Keratinocyte (primary cell): ENCODE measurements around the gene TLR8. TPM values are rescaled to one million over a fixed set of nuclear protein-coding genes. Genes with fewer than 3 reads are reported as not detected.

ENCODE experiments used
- DNase-seq: peaks from one replicate; pipeline ENCODE4 v3.0.0-alpha.2; 2011; ENCODE audit warnings: low read depth, missing footprints, low spot score
- FAIRE-seq: peaks from 2 replicates; lab custom pipeline; 2011; peaks lifted over from hg19 to GRCh38; lab: Jason Lieb, UNC
- H2AFZ ChIP-seq: 2 replicates; pipeline ENCODE4 v1.6.0; 2012; ENCODE audit warnings: low read length, control low read depth, inconsistent platforms; ENCODE audit not compliant: control insufficient read depth
- H3K27ac ChIP-seq: 2 replicates; pipeline ENCODE4 v1.5.1; 2011; ENCODE audit warnings: low read length; ENCODE audit not compliant: control insufficient read depth, insufficient read depth
- H3K27me3 ChIP-seq: 3 replicates; pipeline ENCODE4 v1.6.0; 2011; ENCODE audit warnings: low read length; ENCODE audit not compliant: control insufficient read depth, insufficient read depth; ENCODE audit errors: extremely low read depth
- H3K36me3 ChIP-seq, 2 experiments: 2 replicates in 1 of 2; 3 replicates in 1 of 2; pipeline ENCODE4 v1.5.1; 2011; ENCODE audit warnings: low read length in 2 of 2, mild to moderate bottlenecking in 1 of 2; ENCODE audit not compliant: control insufficient read depth in 2 of 2, insufficient read depth in 2 of 2; ENCODE audit errors: extremely low read depth in 1 of 2
- H3K4me1 ChIP-seq: 3 replicates; pipeline ENCODE4 v1.5.1; 2011; ENCODE audit warnings: low read length; ENCODE audit not compliant: control insufficient read depth, insufficient read depth; ENCODE audit errors: extremely low read depth
- H3K4me2 ChIP-seq: 3 replicates; pipeline ENCODE4 v1.6.0; 2011; ENCODE audit warnings: low read depth, low read length; ENCODE audit not compliant: control insufficient read depth, insufficient read depth; ENCODE audit errors: extremely low read depth
- H3K4me3 ChIP-seq, 3 experiments: fragments of 200-600 bp in 1 of 3; sonication (generic) in 1 of 3; 2 replicates in 2 of 3; 3 replicates in 1 of 3; pipeline ENCODE4 v1.5.1; 2011 to 2016; ENCODE audit warnings: low read length in 3 of 3, mild to moderate bottlenecking in 3 of 3, control low read depth in 2 of 3, inconsistent platforms in 1 of 3, low read depth in 1 of 3, mixed read lengths in 1 of 3, mixed run types in 1 of 3, moderate library complexity in 1 of 3; ENCODE audit not compliant: control insufficient read depth in 2 of 3, insufficient read depth in 2 of 3; ENCODE audit errors: extremely low read depth in 1 of 3
- H3K79me2 ChIP-seq: 2 replicates; pipeline ENCODE4 v1.6.0; 2012; ENCODE audit warnings: low read length; ENCODE audit not compliant: control insufficient read depth, insufficient read depth
- H3K9ac ChIP-seq: 3 replicates; pipeline ENCODE4 v1.6.0; 2011; ENCODE audit warnings: low read length; ENCODE audit not compliant: control insufficient read depth, insufficient read depth; ENCODE audit errors: extremely low read depth
- H3K9me1 ChIP-seq: 3 replicates; pipeline ENCODE4 v1.6.0; 2011; ENCODE audit warnings: low read length; ENCODE audit not compliant: control insufficient read depth, insufficient read depth; ENCODE audit errors: extremely low read depth
- H3K9me3 ChIP-seq: 2 replicates; pipeline ENCODE4 v1.5.1; 2012; ENCODE audit warnings: low read depth, low read length; ENCODE audit not compliant: control insufficient read depth
- H4K20me1 ChIP-seq: 3 replicates; pipeline ENCODE4 v1.6.0; 2011; ENCODE audit warnings: low read length; ENCODE audit not compliant: control insufficient read depth, insufficient read depth; ENCODE audit errors: extremely low read depth
- EZH2 ChIP-seq: IDR thresholded peaks from one replicate; pipeline ENCODE4 v1.6.1; 2012; ENCODE audit warnings: inconsistent platforms, mild to moderate bottlenecking, low read length, moderate library complexity
- dilution Hi-C: fragments of 300-500 bp; cut with MboI; formaldehyde crosslinking; loops from one replicate; pipeline ENCODE4 v1.7.0; 2020; ENCODE audit warnings: low sequenced_read_pairs; ENCODE audit not compliant: extremely low pct_ligation_motif_present
- polyA plus RNA-seq, 5 experiments: library from polyadenylated mRNA; depleted of rRNA in 3 of 5; stranded (reverse) in 3 of 5; stranded (forward) in 1 of 5; unstranded in 1 of 5; fragments of >200 nt; gene quantifications; 1 replicate in 1 of 5; 2 replicates in 3 of 5; 3 replicates in 1 of 5; pipeline versions ENCODE4 v1.2.1 to v1.2.3, GENCODE V29; 2011 to 2012; ENCODE audit warnings: missing spikeins in 2 of 5, low read depth in 1 of 5, low replicate concordance in 1 of 5
- TF ChIP-seq, protein P1 (sequence below), 3 experiments: IDR thresholded peaks in 1 of 3; conservative IDR thresholded peaks in 1 of 3; optimal IDR thresholded peaks in 1 of 3; 2 replicates in 2 of 3; 3 replicates in 1 of 3; pipeline versions ENCODE3 to v1.5.1; 2011; ENCODE audit warnings: low read length in 3 of 3, mild to moderate bottlenecking in 3 of 3, moderate library complexity in 2 of 3, control low read depth in 1 of 3, inconsistent platforms in 1 of 3; ENCODE audit not compliant: insufficient read depth in 2 of 3; ENCODE audit errors: extremely low read depth in 1 of 3

TLR8 gene
- polyA plus RNA-seq, 1 donor (not counting 4 experiments of a cell fraction or from before 2014, with no cell fraction given): not detected

DNA sequence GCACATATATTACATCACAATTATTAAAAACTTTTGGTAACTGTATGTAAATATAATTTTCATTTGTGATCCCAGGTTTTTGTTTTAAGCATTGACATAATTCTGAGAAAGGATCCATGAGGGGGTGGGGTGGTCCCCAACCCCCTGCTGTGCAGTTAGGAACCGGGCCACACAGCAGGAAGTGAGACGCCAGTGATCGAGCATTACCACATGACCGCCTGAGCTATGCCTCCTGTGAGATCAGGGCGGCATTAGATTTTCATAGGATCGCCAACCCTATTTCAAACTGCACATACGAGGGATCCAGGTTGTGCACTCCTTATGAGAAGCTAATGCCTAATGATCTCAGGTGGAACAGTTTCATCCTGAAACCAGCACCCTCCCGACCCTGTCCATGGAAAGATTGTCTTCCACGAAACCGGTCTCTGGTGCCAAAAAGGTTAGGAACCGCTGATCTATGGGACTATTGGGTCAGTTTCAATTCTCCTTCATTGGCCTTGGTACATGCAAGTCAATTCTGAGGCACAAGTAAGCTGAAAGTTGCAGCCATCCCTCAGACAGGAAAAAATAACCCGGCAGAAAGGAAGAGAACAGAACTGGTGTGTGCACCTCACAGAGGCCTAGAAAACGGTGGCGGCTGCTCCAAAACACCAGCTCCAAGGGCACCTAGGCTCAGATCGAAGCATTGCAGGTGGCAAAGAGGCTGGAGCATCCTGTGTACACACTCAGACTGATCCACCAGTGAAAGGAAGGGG is 61.5 kb downstream of the TLR8 start:
- Histone ChIP-seq H3K4me2 (no peak overlapping the region), H2AFZ (no peak overlapping the region), H3K9ac (no peak overlapping the region), H3K4me1 (no peaks in the 10 kb centered on the region), H3K36me3 (no peaks in the 10 kb centered on the region), H3K9me3 (no peaks in the 10 kb centered on the region), H4K20me1 (no peaks in the 10 kb centered on the region), H3K9me1 (no peaks in the 10 kb centered on the region), H3K27ac (no peak overlapping the region), H3K79me2 (no peaks in the 10 kb centered on the region), H3K4me3 (no peak overlapping the region), H3K27me3 (no peaks in the 10 kb centered on the region)
- FAIRE-seq (no peak), DNase-seq (no peak)
- dilution Hi-C loops: no loop called here
- TF ChIP-seq, protein P1, sequence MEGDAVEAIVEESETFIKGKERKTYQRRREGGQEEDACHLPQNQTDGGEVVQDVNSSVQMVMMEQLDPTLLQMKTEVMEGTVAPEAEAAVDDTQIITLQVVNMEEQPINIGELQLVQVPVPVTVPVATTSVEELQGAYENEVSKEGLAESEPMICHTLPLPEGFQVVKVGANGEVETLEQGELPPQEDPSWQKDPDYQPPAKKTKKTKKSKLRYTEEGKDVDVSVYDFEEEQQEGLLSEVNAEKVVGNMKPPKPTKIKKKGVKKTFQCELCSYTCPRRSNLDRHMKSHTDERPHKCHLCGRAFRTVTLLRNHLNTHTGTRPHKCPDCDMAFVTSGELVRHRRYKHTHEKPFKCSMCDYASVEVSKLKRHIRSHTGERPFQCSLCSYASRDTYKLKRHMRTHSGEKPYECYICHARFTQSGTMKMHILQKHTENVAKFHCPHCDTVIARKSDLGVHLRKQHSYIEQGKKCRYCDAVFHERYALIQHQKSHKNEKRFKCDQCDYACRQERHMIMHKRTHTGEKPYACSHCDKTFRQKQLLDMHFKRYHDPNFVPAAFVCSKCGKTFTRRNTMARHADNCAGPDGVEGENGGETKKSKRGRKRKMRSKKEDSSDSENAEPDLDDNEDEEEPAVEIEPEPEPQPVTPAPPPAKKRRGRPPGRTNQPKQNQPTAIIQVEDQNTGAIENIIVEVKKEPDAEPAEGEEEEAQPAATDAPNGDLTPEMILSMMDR (optimal IDR thresholded peaks at IDR 0.05 in 1 of 3, IDR thresholded peaks at IDR 0.05 in 1 of 3, conservative IDR thresholded peaks at IDR 0.05 in 1 of 3; ENCODE audit: extremely low read depth in 1 of 3, insufficient read depth in 2 of 3, low read length in 3 of 3): no peak
- no peak for TF ChIP-seq EZH2

GRCh38 chrX:12970691-12971202 is 64.3 kb downstream of the TLR8 start:
- dilution Hi-C loops: no loop called here
- H3K27ac ChIP-seq: no peak overlapping the region
- H3K9ac ChIP-seq: no peak overlapping the region

More at GRCh38 chrX:12970691-12971202, 64.3 kb downstream of the TLR8 start:
- TF ChIP-seq, protein P1 (optimal IDR thresholded peaks at IDR 0.05 in 1 of 3, IDR thresholded peaks at IDR 0.05 in 1 of 3, conservative IDR thresholded peaks at IDR 0.05 in 1 of 3; ENCODE audit: extremely low read depth in 1 of 3, insufficient read depth in 2 of 3, low read length in 3 of 3): peak in 2 of 3 experiments; percentile 15 to 22
- no peak for TF ChIP-seq EZH2
- H3K36me3 ChIP-seq: no peaks in the 10 kb centered on the region
- DNase-seq (no peak), FAIRE-seq (no peak)
- H3K27me3 ChIP-seq: no peaks in the 10 kb centered on the region
- no peaks in the 10 kb centered on the region for H4K20me1 ChIP-seq
- no peak overlapping the region for H3K4me3 ChIP-seq
- no peak overlapping the region for H3K4me2 ChIP-seq
- peaks cover 2% of the 10 kb centered on the region for H3K9me3 ChIP-seq
- no peak overlapping the region for H2AFZ ChIP-seq
- peaks cover 7% of the 10 kb centered on the region for H3K4me1 ChIP-seq
- peaks cover 8% of the 10 kb centered on the region for H3K79me2 ChIP-seq
- H3K9me1 ChIP-seq: no peaks in the 10 kb centered on the region
